GM19372 (cell line): Measurements from ENCODE around the gene SFTA2.
"Not testable (repeated sequence)": the region's sequence is repeated elsewhere in the genome, so short reads cannot be mapped to it uniquely, and the experiment has no call there.

Experiments used
- ATAC-seq: cut with Tn5 transposase; IDR thresholded peaks from one replicate; pipeline ENCODE4 v1.9.1; 2021; ENCODE audit warnings: mild to moderate bottlenecking, low read depth, moderate library complexity; ENCODE audit not compliant: unreplicated experiment

The SFTA2 gene

DNA sequence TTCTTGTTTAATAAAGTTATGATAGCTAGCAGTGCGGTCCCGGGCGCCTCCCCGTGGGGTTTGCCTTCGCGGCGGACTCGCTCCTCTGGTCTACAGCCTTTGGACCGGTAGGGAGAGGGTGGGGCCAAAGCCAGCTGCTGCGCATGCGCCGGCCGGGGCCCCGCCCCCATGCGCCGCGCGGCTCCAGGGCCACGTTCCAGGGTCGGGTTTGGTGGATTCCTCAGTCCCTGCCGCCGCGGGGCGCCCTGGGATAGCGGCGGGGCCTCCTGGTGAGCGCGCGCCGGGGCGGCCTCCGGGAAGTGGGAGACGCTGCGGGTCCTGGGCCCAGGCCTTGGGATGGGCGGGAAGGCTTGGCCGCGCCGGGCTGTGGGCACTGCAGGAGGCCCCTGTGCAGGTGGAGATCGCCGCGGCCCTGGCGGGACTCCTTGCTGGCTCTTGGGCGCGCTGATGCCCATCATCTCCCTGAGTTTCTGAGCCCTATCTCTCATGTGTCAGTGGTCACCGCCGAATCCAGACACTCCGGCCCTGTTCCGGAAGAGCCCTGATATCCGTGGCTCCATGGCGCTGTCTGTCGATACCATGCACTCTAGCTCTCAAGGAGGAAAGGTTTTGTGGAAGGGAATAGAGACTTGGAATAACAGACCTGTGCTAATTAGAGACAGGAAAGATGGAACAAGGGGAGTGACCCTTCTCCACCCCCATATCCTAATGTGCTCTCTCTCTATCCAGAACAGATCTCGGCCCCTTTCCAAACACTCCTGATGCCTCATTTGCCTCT lies 17.7 kb downstream of the SFTA2 start, which contains the start of gene VARS2:
Gene VARS2 (plus strand): TSS at position 163 of the 778 bp plus-strand sequence. CDS start 599 bp downstream, at position 762.
- peak; percentile 88 for ATAC-seq

- ATAC-seq: peak; percentile 32
Observed at GRCh38 chr6:30913721-30914075, 18.3 kb downstream of the SFTA2 start.

DNA sequence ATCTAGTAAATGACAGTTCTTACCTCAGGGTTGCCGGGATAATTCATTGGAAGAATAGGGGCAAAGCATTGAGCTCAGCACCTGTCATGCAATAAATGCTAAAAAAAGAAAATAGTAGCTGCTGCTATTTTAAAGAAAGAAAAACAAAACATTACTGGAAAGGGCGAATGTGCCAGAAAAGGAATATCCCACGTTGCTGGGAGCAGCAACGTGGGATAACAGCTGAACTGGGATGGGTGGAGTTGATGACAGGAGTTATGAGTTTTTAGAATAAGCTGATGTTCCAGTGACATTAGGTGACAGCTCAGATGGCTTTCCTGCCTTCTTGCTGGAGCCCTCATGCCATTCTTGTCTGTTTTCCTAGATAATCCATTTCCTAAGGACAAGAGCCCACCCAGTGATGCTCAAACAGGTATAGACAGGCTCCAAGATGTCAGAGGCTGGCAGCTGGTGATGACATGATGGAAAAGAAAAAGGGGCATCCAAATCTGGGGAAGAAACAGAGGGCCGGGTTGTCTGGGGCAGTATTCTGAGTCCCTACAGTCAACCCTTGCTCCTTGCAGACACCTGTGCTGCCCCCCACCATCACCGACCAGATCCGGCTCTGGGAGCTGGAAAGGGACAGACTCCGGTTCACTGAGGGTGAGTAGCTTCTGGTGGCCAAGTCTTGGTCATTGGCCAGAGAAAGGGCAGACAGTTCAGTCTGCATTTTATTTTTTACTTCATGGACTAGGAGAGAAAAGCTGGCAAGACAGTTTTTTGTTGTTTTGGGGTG lies 19.0 kb downstream of the SFTA2 start:
- no peak for ATAC-seq

DNA sequence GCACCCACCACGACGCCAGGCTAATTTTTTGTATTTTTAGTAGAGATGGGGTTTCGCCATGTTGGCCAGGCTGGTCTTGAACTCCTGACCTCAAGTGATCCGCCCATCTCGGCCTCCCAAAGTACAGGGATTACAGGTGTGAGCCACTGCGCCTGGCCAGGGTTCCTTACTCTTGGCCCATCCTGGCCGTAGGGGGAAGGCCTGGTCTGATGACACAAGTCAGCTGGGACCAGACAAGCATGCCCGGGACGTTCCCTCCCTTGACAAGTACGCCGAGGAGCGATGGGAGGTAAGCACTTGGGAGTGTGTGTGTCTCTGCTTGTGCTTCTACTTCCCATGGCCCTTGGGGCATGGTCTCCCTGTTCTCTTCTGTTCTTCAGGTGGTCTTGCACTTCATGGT lies 21.5 kb downstream of the SFTA2 start:
- ATAC-seq: not testable (repeated sequence)

DNA sequence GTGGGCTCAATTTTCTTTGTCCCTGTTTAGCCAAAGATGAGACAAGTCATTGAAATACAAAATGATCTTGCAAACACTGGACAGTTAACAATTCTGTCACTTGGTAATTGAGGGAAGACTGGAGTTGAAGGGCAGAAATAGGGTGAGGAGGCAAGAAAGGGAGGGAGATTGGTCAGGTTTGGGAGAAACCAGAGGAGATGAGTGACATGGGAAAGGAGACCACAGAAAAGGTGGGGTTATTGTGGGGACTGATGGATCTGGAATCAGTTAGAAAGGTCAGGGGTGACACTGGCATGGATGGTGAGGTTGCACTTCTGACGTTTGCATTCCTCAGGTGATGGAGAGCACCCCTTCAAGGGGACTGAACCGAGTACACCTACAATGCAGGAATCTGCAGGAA lies 23.3 kb downstream of the SFTA2 start:
- no peak for ATAC-seq

- peak; percentile 98 for ATAC-seq
Observed at GRCh38 chr6:30907758-30908591, 24.0 kb downstream of the SFTA2 start, which contains the start of gene GTF2H4. Gene GTF2H4, plus strand, starts transcription at chr6:30908207.

DNA sequence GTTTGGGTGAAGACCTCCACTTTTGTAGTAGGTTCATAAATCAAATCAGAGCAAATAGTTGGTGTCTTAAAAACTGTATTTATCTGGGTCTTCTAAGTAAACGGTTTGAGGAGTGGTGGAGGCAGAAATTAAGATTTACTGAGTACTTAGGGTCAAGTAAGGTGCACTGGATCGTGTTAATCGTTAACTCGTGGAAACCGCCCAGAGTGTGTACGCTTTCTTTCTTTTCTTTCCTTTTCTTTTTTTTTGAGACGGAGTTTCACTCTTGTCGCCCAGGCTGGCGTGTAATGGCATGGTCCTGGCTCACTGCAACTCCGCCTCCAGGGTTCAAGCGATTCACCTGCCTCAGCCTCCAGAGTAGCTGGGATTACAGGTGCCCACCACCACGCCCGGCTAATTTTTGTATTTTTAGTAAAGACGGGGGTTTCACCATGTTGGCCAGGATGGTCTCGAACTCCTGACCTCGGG lies 24.6 kb downstream of the SFTA2 start:
- not testable (repeated sequence) for ATAC-seq

DNA sequence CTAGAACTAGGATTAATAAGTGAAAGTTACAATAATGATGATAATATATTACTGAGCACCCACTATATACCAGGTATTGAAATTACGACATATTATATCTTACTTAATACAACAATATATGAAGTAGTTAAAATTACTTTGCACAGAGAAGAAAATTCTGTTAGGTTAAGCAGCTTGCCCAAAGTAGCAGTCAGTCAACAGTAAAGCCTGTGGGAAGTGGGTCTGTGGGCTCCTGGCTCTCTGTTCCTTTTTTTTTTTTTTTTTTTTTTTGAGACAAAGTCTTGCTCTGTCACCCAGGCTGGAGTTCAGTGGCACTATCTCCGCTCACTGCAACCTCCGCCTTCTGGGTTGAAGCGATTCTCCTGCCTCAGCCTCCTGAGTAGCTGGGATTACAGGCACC lies 28.7 kb downstream of the SFTA2 start:
- no peak for ATAC-seq

- ATAC-seq: no peak
Observed at GRCh38 chr6:30902709-30903108, 29.3 kb downstream of the SFTA2 start.

DNA sequence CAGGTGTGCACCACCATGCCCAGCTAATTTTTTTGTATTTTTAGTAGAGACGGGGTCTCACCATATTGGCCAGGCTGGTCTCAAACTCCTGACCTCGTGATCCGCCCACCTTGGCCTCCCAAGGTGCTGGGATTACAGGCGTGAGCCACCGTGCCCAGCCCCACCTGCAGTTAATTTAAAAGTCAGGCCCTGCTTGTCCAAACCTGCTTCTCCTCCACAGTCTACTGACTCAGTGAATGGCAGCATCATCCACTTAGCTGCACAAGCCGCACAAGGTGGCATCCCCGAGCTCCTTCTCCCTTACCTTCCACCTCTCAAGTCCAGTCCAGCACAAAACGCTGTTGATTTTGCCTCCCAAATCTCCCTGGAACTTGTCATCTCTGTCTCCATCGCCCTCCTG lies 29.8 kb downstream of the SFTA2 start:
- not testable (repeated sequence) for ATAC-seq

DNA sequence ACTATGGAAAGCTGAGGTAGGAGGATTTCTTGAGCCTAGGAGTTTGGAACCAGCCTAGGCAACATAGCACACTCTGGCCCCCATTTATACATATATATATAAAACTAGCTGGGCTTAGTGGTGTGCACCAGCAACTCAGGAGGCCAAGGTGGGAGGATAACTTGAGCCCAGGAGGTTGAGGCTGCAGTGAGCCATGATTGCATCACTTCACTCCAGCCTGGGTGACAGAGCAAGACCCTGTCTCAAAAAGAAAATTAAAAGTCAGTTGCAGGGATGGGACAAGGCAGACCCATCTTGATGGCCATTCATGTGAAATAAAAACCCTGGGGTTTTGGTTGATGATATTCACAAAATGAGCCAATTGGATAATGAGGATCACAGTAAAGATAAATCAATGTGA lies 30.5 kb downstream of the SFTA2 start:
- ATAC-seq: no peak

DNA sequence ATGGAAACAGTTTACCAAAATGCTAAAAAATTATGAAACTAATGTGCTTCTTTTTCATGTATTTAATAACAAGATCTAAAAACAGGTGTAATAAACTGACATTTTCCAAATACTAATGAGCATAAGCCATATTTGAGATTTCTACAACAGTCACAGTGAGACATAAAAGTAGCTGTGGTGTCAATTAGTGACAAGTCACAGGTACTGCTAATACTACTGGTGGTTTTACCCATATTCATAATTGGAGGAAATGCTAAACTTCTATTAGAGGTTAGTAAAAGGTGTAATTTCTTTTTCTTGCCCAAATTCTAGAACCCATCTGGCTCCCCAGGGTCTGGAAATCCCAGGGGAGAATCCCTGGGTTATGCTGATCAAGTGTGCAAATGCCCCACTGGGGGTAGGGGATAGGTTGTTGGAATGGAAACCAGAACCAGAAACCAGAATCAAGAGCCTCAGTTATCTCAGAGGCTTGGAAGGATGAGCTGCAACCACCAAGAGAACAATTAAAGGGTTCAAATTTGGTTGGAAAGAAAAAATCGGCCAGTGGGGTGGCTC lies 31.0 kb downstream of the SFTA2 start:
- ATAC-seq: no peak

DNA sequence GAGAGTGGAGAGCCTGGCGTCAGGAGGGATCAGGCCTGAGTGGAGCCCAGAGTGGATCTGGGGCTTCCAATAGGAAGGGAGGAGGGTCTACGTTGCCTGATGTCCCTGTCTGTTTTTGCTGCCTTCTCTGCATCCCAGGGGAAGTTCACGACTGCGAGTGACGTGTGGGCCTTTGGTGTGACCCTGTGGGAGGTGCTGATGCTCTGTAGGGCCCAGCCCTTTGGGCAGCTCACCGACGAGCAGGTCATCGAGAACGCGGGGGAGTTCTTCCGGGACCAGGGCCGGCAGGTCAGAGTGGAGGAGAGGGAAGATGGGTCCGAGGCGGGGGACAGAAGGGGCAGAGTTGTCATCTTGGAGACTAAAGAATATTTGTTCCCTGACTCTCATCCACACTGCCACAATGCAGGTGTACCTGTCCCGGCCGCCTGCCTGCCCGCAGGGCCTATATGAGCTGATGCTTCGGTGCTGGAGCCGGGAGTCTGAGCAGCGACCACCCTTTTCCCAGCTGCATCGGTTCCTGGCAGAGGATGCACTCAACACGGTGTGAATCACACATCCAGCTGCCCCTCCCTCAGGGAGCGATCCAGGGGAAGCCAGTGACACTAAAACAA lies 33.1 kb downstream of the SFTA2 start:
- ATAC-seq: no peak

- no peak for ATAC-seq
Observed at GRCh38 chr6:30897882-30898281, 34.1 kb downstream of the SFTA2 start.

- ATAC-seq: no peak
Observed at GRCh38 chr6:30896541-30896940, 35.4 kb downstream of the SFTA2 start.

DNA sequence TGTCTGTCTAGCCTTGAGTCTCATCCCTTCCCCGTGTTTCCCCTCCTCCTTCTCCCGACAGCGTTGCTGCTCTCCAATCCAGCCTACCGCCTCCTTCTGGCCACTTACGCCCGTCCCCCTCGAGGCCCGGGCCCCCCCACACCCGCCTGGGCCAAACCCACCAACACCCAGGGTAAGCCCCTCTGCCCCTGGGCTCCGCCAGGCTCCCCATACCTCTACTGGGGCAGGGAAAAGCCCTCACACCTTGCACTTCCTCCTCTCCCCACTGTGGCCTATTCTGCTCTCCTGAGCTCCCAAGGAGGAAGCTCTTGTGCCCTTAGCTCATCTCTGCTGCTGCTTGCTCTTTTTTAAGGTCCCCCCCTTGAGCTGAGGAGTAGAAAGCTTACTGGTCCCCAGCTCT lies 36.6 kb downstream of the SFTA2 start:
- no peak for ATAC-seq

DNA sequence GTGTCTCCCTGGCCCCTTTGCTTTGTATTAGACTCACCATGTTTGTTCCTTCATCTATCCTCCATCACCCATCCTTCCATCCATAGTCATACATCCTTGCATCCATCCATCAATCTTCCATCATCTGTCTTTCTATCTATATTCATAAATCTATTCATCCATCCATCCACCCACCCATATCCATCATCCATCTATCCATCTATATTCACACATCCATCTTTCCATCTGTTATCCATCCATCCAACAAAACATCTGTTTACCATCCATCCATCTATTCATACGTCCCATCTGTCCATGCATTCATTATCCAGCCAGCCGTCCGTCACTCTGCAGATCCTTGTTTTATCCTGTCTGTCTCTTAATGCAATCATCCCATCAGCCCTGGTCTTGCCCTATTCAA lies 37.0 kb downstream of the SFTA2 start:
- no peak for ATAC-seq

- no peak for ATAC-seq
Observed at GRCh38 chr6:30894381-30894780, 37.6 kb downstream of the SFTA2 start.

GRCh38 chr6:30893666-30894065 lies 38.3 kb downstream of the SFTA2 start:
- no peak for ATAC-seq

- ATAC-seq: no peak
Observed at GRCh38 chr6:30893001-30893591, 38.9 kb downstream of the SFTA2 start.
